Heart left ventricle (tissue), 16 donors: ENCODE measurements around the gene CAPN7. TPM values are rescaled to one million over a fixed set of nuclear protein-coding genes. Genes with fewer than 3 reads are reported as not detected.

Experiments
- ATAC-seq, 4 donors: fragments of 200-7000 bp; cut with Tn5 transposase; one replicate each; pipeline ENCODE4 v1.9.1; 2020 to 2022; ENCODE audit warnings: moderate library complexity in 4 of 4, mild to moderate bottlenecking in 3 of 4, moderate number of reproducible peaks in 1 of 4
- DNase-seq, 5 donors: peaks; one replicate each; pipeline ENCODE4 v3.0.0-alpha.2; 2020
- H3K27ac ChIP-seq, 12 donors: fragments of 200-600 bp; sonication (generic) in 4 of 12; one replicate each; pipeline versions ENCODE4 v1.5.0 to v1.8.0; 2016 to 2022; ENCODE audit warnings: mild to moderate bottlenecking in 2 of 12
- H3K27me3 ChIP-seq, 9 donors: fragments of 200-600 bp; sonication (generic) in 2 of 9; one replicate each; pipeline versions ENCODE4 v1.5.1 to v1.8.0; 2016 to 2022; ENCODE audit warnings: mild to moderate bottlenecking in 3 of 9
- H3K36me3 ChIP-seq, 9 donors: fragments of 200-600 bp; sonication (generic) in 2 of 9; one replicate each; pipeline versions ENCODE4 v1.5.0 to v1.8.0; 2018 to 2022; ENCODE audit warnings: mild to moderate bottlenecking in 2 of 9
- H3K4me1 ChIP-seq, 12 donors: fragments of 200-600 bp; sonication (generic) in 4 of 12; one replicate each; pipeline versions ENCODE4 v1.5.0 to v1.8.0; 2016 to 2022; ENCODE audit warnings: mild to moderate bottlenecking in 3 of 12
- H3K4me3 ChIP-seq, 12 donors: fragments of 200-600 bp; sonication (generic) in 4 of 12; one replicate each; pipeline versions ENCODE4 v1.5.0 to v1.8.0; 2017 to 2022; ENCODE audit warnings: mild to moderate bottlenecking in 9 of 12, moderate library complexity in 4 of 12
- H3K9me3 ChIP-seq, 12 donors: fragments of 200-600 bp; sonication (generic) in 4 of 12; one replicate each; pipeline versions ENCODE4 v1.5.0 to v1.8.0; 2016 to 2022; ENCODE audit warnings: mild to moderate bottlenecking in 1 of 12
- CTCF ChIP-seq, 12 donors: fragments of 200-600 bp; sonication (generic) in 4 of 12; IDR thresholded peaks; one replicate each; pipeline versions ENCODE4 v1.5.0 to v1.8.0; 2018 to 2022; ENCODE audit warnings: antibody characterized with exemption in 12 of 12, mild to moderate bottlenecking in 5 of 12
- POLR2A ChIP-seq, 2 donors: fragments of 450-650 bp; IDR thresholded peaks; one replicate each; pipeline ENCODE4 v1.6.1; 2017; ENCODE audit warnings: antibody characterized with exemption in 2 of 2, mild to moderate bottlenecking in 2 of 2, moderate library complexity in 2 of 2
- WGBS, 4 donors: extraction: QIAGEN DNeasy Blood & Tissue Kit in 2 of 4; methylation state at CpG; one replicate each; pipeline versions ENCODE4 v1.1.5 to v1.1.7; 2013 to 2018; 5-methylcytosine and 5-hydroxymethylcytosine counted together
- intact Hi-C, 10 donors: fragments of 100-400 bp; cut with DNase I; formaldehyde crosslinking; loops; one replicate each; pipeline versions ENCODE4 v1.11.1 to v1.14.2; 2022
- polyA plus RNA-seq, 2 donors: library from polyadenylated mRNA; stranded (reverse); fragments of 200-250 nt; gene quantifications; one replicate each; pipeline ENCODE4 v1.2.3, GENCODE V29; 2013
- total RNA-seq, 9 donors: library from RNA; depleted of rRNA in 2 of 9; stranded (reverse); fragments of >200 nt in 2 of 9; fragmentation: NEBNext Ultra II Directional in 3 of 9; extraction: Animal tissue kit (Norgen Biotek cat#: 25700) in 3 of 9; gene quantifications; one replicate each; pipeline versions ENCODE4 v1.1.0 to v1.2.4, GENCODE V29; 2016 to 2023
- donor health status: ischemic (EF 13 %, LVEDD 7.1; RV severe dilation, severe dysfunction).
- donor health status: healthy with polysubstance abuse.
- donor health status: DM: no; HTN: yes; CAD: no.
- donor health status: DM: no; HTN: no; CAD: no.
- donor health status: ischemic (EF 25% LVEDD 6.9; RV normal size, moderate dysfunction).
- donor health status: ischemic (EF 25% LVEDD 5.7; RV mildly dilated, moderate dysfunction).
- donor health status: healthy.
- donor health status: DM: yes; HTN: yes; CAD: no.
- donor health status: ischemic (EF 35%, LVEDD 5.7; RV mildly dilated, moderate dysfunction).
- donor health status: nonischemic (EF 11% LVEDD 7.7; RV severe dilation, severe dysfunction).
- donor health status: DM: yes; HTN: yes; CAD: no.
- donor health status: PGD.
- donor health status: ischemic (EF 29% LVEDD 5.4; RV normal size, mild dysfunction).
- donor health status: nonischemic (EF 23%, LVEDD 6.1; RV moderate dilation, normal function).

Gene CAPN7
- total and polyA plus RNA-seq, 11 donors, result 9.1 to 38.2 (median 24.2) TPM

GRCh38 chr3:15286022-15286421, 80.0 kb downstream of the CAPN7 start:
- H3K36me3 ChIP-seq, result peaks cover 0 to 14% (median 0%) of the 10 kb centered on the region in 9 donors
- intact Hi-C loops, result no loop called here
- H3K27me3 ChIP-seq, result no peaks in the 10 kb centered on the region
- H3K4me1 ChIP-seq, result peaks cover 0 to 60% (median 17%) of the 10 kb centered on the region in 12 donors
- H3K4me3 ChIP-seq, result no peak overlapping the region
- TF ChIP-seq CTCF (IDR thresholded peaks at IDR 0.05) (no peak), POLR2A (IDR thresholded peaks at IDR 0.05) (no peak)
- DNase-seq, result peak in 1 of 5 donors; percentile 16
- H3K9me3 ChIP-seq, result no peaks in the 10 kb centered on the region
- peak overlapping the region in 1 of 12 donors; percentile 46 for H3K27ac ChIP-seq
- 91 to 94% (median 92%) methylated on average over 7 to 8 of the region's 8 CpGs for WGBS, 4 donors
- ATAC-seq, result no peak

GRCh38 chr3:15287565-15288330, 81.7 kb downstream of the CAPN7 start:
- ATAC-seq, result peak; percentile 86 to 92 (median 90)
- Histone ChIP-seq H3K4me1 (peaks cover 4 to 78% (median 27%) of the 10 kb centered on the region in 12 donors), H3K4me3 (no peak overlapping the region), H3K9me3 (no peaks in the 10 kb centered on the region), H3K36me3 (peaks cover 0 to 14% (median 0%) of the 10 kb centered on the region in 9 donors), H3K27me3 (no peaks in the 10 kb centered on the region), H3K27ac (peak overlapping the region in 10 of 12 donors; percentile 9 to 72 (median 37))
- intact Hi-C loops, result no loop called here
- TF ChIP-seq CTCF (IDR thresholded peaks at IDR 0.05) (no peak), POLR2A (IDR thresholded peaks at IDR 0.05) (peak in 1 of 2 donors; percentile 15)
- WGBS, 4 donors, result 56 to 80% (median 69%) methylated on average over 13 of the region's 13 CpGs
- peak in 4 of 5 donors; percentile 36 to 78 (median 48) for DNase-seq

- DNase-seq (no peak), ATAC-seq (no peak)
- peaks cover 0 to 14% (median 0%) of the 10 kb centered on the region in 9 donors for H3K36me3 ChIP-seq
- peaks cover 4 to 85% (median 34%) of the 10 kb centered on the region in 12 donors for H3K4me1 ChIP-seq
- intact Hi-C loops, result no loop called here
- H3K4me3 ChIP-seq, result no peak overlapping the region
- 91 to 97% (median 96%) methylated on average over 10 of the region's 10 CpGs for WGBS, 4 donors
- H3K9me3 ChIP-seq, result no peaks in the 10 kb centered on the region
- H3K27me3 ChIP-seq, result no peaks in the 10 kb centered on the region
- TF ChIP-seq CTCF (IDR thresholded peaks at IDR 0.05), result no peak
- no peak for TF ChIP-seq POLR2A (IDR thresholded peaks at IDR 0.05)
- peak overlapping the region in 8 of 12 donors; percentile 9 to 72 (median 37) for H3K27ac ChIP-seq
These were observed 82.4 kb downstream of the CAPN7 start for GRCh38 chr3:15288331-15289035.

GRCh38 chr3:15289661-15290060, 83.6 kb downstream of the CAPN7 start:
- H3K27ac ChIP-seq, result peak overlapping the region in 1 of 12 donors; percentile 96
- H3K27me3 ChIP-seq, result no peaks in the 10 kb centered on the region
- 91 to 100% (median 100%) methylated on average over 1 of the region's 1 CpG for WGBS, 4 donors
- H3K4me3 ChIP-seq, result no peak overlapping the region
- H3K36me3 ChIP-seq, result peaks cover 0 to 14% (median 0%) of the 10 kb centered on the region in 9 donors
- peaks cover under 1 to 85% (median 32%) of the 10 kb centered on the region in 12 donors for H3K4me1 ChIP-seq
- TF ChIP-seq POLR2A (IDR thresholded peaks at IDR 0.05), result no peak
- TF ChIP-seq CTCF (IDR thresholded peaks at IDR 0.05), result no peak
- ATAC-seq (no peak), DNase-seq (no peak)
- no peaks in the 10 kb centered on the region for H3K9me3 ChIP-seq
- intact Hi-C loops, result loop anchor here in 1 of 10 donors (5.0 kb wide), 1 partner anchor 43 kb away; the partner anchor contains the start of gene SH3BP5
